NCI-H82 (cell line): ENCODE data around the gene KCND2.
A peak's percentile ranks its signal among the peaks of the same experiment; 100 is the strongest.
"Not testable (repeated sequence)": the region's sequence is repeated elsewhere in the genome, so short reads cannot be mapped to it uniquely, and the experiment has no call there.

Experiments
- DNase-seq: peaks from one replicate; lab custom pipeline; 2025; lab: John Stamatoyannopoulos, UW

KCND2 gene

GRCh38 chr7:120743128-120743527 is 470.2 kb downstream of the KCND2 start:
- DNase-seq, result no peak

- DNase-seq, result no peak
Measured at GRCh38 chr7:120760050-120760449, 487.1 kb downstream of the KCND2 start.

- DNase-seq, result no peak
Measured at GRCh38 chr7:120760851-120761250, 487.9 kb downstream of the KCND2 start.

- no peak for DNase-seq
Measured at GRCh38 chr7:120770206-120770605, 497.2 kb downstream of the KCND2 start.

- peak; percentile 26 for DNase-seq
Measured at GRCh38 chr7:120774481-120774880, 501.5 kb downstream of the KCND2 start.

- peak; percentile 34 for DNase-seq
Measured at GRCh38 chr7:120775755-120776154, 502.8 kb downstream of the KCND2 start.

GRCh38 chr7:120779078-120779477 is 506.1 kb downstream of the KCND2 start:
- DNase-seq, result not testable (repeated sequence)

- not testable (repeated sequence) for DNase-seq
Measured at GRCh38 chr7:120780451-120780850, 507.5 kb downstream of the KCND2 start.

- DNase-seq, result peak; percentile 40
Measured at GRCh38 chr7:120780938-120781337, 508.0 kb downstream of the KCND2 start.

- DNase-seq, result not testable (repeated sequence)
Measured at GRCh38 chr7:120781924-120782323, 508.9 kb downstream of the KCND2 start.

- DNase-seq, result no peak
Measured at GRCh38 chr7:120783273-120783672, 510.3 kb downstream of the KCND2 start.

- no peak for DNase-seq
Measured at GRCh38 chr7:120783721-120784120, 510.7 kb downstream of the KCND2 start.

GRCh38 chr7:120785095-120785494 is 512.1 kb downstream of the KCND2 start:
- DNase-seq, result no peak

- DNase-seq, result peak; percentile 90
Measured at GRCh38 chr7:120792091-120792860, 519.3 kb downstream of the KCND2 start.

- DNase-seq, result no peak
Measured at GRCh38 chr7:120792861-120793130, 519.8 kb downstream of the KCND2 start.

- DNase-seq, result no peak
Measured at GRCh38 chr7:120793213-120793936, 520.4 kb downstream of the KCND2 start.

- DNase-seq, result no peak
Measured at GRCh38 chr7:120794106-120794729, 521.2 kb downstream of the KCND2 start.

- DNase-seq, result no peak
Measured at GRCh38 chr7:120797026-120797645, 524.2 kb downstream of the KCND2 start.

- peak; percentile 17 for DNase-seq
Measured at GRCh38 chr7:120799147-120799546, 526.2 kb downstream of the KCND2 start.
